ENCODE measurements around the gene ARHGEF12. TPM values are rescaled to one million over a fixed set of nuclear protein-coding genes. Genes with fewer than 3 reads are reported as not detected.

Gene ARHGEF12
- total RNA-seq, 2 experiments from 2014 or later = 3.6 TPM

DNA sequence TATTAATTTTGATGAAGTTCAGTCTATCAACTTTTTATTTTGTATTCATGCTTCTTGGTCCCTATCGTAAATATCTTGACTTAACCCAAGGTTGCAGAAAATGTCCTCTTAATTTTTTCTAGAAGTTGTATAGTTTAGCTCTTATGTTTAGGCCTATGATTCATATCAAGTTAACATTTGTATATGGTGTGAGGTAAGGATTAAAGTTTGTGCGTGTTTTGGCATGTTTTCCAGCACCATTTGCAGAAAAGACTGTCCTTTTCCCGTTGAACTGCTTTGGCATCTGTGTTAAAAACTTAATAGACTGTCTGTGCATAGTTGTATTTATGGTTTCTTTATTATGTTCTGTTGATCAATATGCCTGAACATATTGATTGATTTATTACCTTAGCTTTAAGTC is 42.3 kb downstream of the ARHGEF12 start:
- H3K27me3 Mint-ChIP-seq = peaks cover 39% of the 10 kb centered on the region
- intact Hi-C loops (cut with DNase I, micrococcal nuclease) = no loop called here

DNA sequence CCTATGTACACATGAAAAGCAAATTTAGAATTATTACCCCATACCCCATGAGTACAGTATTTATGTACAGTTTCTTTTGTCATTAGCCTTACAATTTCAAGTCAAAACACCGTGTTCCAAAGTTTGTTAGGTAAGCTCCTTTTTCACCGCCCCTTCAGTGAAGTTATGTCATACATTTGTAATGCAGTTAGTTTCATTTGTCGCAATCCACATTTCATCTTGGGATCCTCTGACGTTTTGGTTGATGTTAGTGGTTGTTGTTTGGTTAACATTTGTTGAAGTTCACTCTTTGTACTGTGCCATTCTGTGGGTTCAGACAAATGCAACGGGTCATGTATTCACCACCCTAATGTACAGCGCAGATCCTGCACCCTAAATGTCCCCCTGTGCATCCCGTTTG is 45.2 kb downstream of the ARHGEF12 start:
- ChIA-PET CTCF (interaction anchor here (1.2 kb wide), 1 partner anchor 9 kb away, joined by 3 read pairs; no protein-coding TSS in a partner anchor), POLR2A (no interaction called here)
- TF ChIP-seq, protein P1, sequence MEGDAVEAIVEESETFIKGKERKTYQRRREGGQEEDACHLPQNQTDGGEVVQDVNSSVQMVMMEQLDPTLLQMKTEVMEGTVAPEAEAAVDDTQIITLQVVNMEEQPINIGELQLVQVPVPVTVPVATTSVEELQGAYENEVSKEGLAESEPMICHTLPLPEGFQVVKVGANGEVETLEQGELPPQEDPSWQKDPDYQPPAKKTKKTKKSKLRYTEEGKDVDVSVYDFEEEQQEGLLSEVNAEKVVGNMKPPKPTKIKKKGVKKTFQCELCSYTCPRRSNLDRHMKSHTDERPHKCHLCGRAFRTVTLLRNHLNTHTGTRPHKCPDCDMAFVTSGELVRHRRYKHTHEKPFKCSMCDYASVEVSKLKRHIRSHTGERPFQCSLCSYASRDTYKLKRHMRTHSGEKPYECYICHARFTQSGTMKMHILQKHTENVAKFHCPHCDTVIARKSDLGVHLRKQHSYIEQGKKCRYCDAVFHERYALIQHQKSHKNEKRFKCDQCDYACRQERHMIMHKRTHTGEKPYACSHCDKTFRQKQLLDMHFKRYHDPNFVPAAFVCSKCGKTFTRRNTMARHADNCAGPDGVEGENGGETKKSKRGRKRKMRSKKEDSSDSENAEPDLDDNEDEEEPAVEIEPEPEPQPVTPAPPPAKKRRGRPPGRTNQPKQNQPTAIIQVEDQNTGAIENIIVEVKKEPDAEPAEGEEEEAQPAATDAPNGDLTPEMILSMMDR (IDR thresholded peaks at IDR 0.05) = no peak
- no peaks in the 10 kb centered on the region for H3K4me1 Mint-ChIP-seq (ENCODE audit: low read depth)
- no peak overlapping the region for H3K4me3 Mint-ChIP-seq
- intact Hi-C loops (cut with DNase I, micrococcal nuclease) = loop anchor here in 1 of 2 experiments (10.0 kb wide), 1 partner anchor 193 kb away; no protein-coding TSS in a partner anchor
- H3K9me3 ChIP-seq (ENCODE audit: control insufficient read depth in 1 of 2, insufficient read depth in 1 of 2, low read length in 2 of 2) = peaks cover 0 to 6% of the 10 kb centered on the region in 2 experiments
- H3K27me3 ChIP-seq (ENCODE audit: control insufficient read depth in 1 of 2, insufficient read depth in 2 of 2, low read length in 2 of 2) = peaks cover 0 to 8% of the 10 kb centered on the region in 2 experiments
- H3K4me3 ChIP-seq (ENCODE audit: low read length) = no peak overlapping the region
- ATAC-seq (ENCODE audit: poor library complexity) (no peak), DNase-seq (no peak)
- no peaks in the 10 kb centered on the region for H3K36me3 Mint-ChIP-seq (ENCODE audit: low read depth)
- no peak overlapping the region for H3K27ac ChIP-seq (ENCODE audit: low read depth in 1 of 2, low read length in 2 of 2)
- H3K27ac Mint-ChIP-seq = no peak overlapping the region
- no peaks in the 10 kb centered on the region for H3K36me3 ChIP-seq (ENCODE audit: insufficient read depth, low read length)
- H3K9me3 Mint-ChIP-seq = peaks cover 8% of the 10 kb centered on the region
- peaks cover 52% of the 10 kb centered on the region for H3K27me3 Mint-ChIP-seq
- H3K4me1 ChIP-seq (ENCODE audit: insufficient read depth, low read length) = no peaks in the 10 kb centered on the region

More for the DNA sequence above, 42.3 kb downstream of the ARHGEF12 start:
- ChIA-PET POLR2A (no interaction called here), CTCF (no interaction called here)
- DNase-seq = no peak
- H3K4me3 Mint-ChIP-seq = no peak overlapping the region
- H3K27ac ChIP-seq (ENCODE audit: low read depth in 1 of 2, low read length in 2 of 2) = no peak overlapping the region
- no peak overlapping the region for H3K27ac Mint-ChIP-seq
- H3K9me3 ChIP-seq (ENCODE audit: control insufficient read depth in 1 of 2, insufficient read depth in 1 of 2, low read length in 2 of 2) = peaks cover 0 to 6% of the 10 kb centered on the region in 2 experiments
- no peaks in the 10 kb centered on the region for H3K4me1 ChIP-seq (ENCODE audit: insufficient read depth, low read length)
- peaks cover 8% of the 10 kb centered on the region for H3K9me3 Mint-ChIP-seq
- H3K4me3 ChIP-seq (ENCODE audit: low read length) = no peak overlapping the region
- ATAC-seq (ENCODE audit: poor library complexity) = no peak
- H3K4me1 Mint-ChIP-seq (ENCODE audit: low read depth) = no peaks in the 10 kb centered on the region
- no peaks in the 10 kb centered on the region for H3K36me3 ChIP-seq (ENCODE audit: insufficient read depth, low read length)
- no peaks in the 10 kb centered on the region for H3K36me3 Mint-ChIP-seq (ENCODE audit: low read depth)
- no peaks in the 10 kb centered on the region for H3K27me3 ChIP-seq (ENCODE audit: control insufficient read depth in 1 of 2, insufficient read depth in 2 of 2, low read length in 2 of 2)
- TF ChIP-seq, protein P1 (IDR thresholded peaks at IDR 0.05) = no peak

DNA sequence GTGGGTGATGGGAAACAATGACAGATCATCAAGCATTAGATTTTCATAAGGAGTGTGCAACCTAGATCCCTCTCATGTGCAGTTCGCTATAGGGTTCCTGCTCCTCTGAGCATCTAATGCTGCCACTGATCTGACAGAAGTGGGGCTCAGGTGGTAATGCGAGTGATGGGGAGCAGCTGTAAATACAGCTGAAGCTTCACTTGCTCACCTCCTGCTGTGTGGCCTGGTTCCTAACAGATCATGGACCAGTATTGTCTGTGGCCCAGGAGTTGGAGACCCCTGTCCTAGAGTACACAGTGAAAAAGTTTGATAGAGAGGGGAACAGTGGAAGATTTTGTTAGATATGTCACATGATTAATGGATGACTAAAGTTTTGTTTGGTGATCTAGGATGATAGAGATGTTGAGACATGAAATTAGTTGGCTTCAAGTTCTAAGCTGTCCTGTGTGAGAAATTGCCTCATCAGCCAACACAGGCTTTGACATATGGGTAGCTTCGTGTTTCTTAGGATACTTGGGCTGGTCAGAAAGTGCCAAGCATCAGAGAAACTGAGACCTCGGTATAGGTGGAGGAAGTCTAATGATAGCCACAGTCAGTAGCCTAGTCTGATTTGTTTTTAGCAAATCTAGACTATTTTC is 47.4 kb downstream of the ARHGEF12 start:
- Mint-ChIP-seq H3K9me3 (no peaks in the 10 kb centered on the region), H3K27ac (no peak overlapping the region)

More for the DNA sequence above, 47.4 kb downstream of the ARHGEF12 start:
- Histone ChIP-seq H3K36me3 (ENCODE audit: insufficient read depth, low read length) (no peaks in the 10 kb centered on the region), H3K4me3 (ENCODE audit: low read length) (no peak overlapping the region), H3K4me1 (ENCODE audit: insufficient read depth, low read length) (no peaks in the 10 kb centered on the region), H3K27ac (ENCODE audit: low read depth in 1 of 2, low read length in 2 of 2) (no peak overlapping the region), H3K9me3 (ENCODE audit: control insufficient read depth in 1 of 2, insufficient read depth in 1 of 2, low read length in 2 of 2) (peaks cover 0 to 6% of the 10 kb centered on the region in 2 experiments), H3K27me3 (ENCODE audit: control insufficient read depth in 1 of 2, insufficient read depth in 2 of 2, low read length in 2 of 2) (peaks cover 0 to 11% of the 10 kb centered on the region in 2 experiments)
- no peak overlapping the region for H3K4me3 Mint-ChIP-seq
- no peak for ATAC-seq (ENCODE audit: poor library complexity)
- intact Hi-C loops (cut with DNase I, micrococcal nuclease) = loop anchor here in 1 of 2 experiments (10.0 kb wide), 1 partner anchor 191 kb away; no protein-coding TSS in a partner anchor
- no peaks in the 10 kb centered on the region for H3K4me1 Mint-ChIP-seq (ENCODE audit: low read depth)
- ChIA-PET CTCF (interaction anchor here (0.5 kb wide), 1 partner anchor 83 kb away, joined by 3 read pairs; no protein-coding TSS in a partner anchor), POLR2A (no interaction called here)
- DNase-seq = no peak
- TF ChIP-seq, protein P1 (IDR thresholded peaks at IDR 0.05) = no peak
- peaks cover 68% of the 10 kb centered on the region for H3K27me3 Mint-ChIP-seq
- H3K36me3 Mint-ChIP-seq (ENCODE audit: low read depth) = no peaks in the 10 kb centered on the region

Measured in CD4-positive, alpha-beta T cell (primary cell).